A172 (cell line): Measurements from ENCODE around the gene AKT1. TPM values are rescaled to one million over a fixed set of nuclear protein-coding genes. Genes with fewer than 3 reads are reported as not detected.

Experiments used
- DNase-seq: peaks from one replicate; pipeline ENCODE4 v3.0.0-alpha.2; 2015; ENCODE audit warnings: low spot score
- total RNA-seq: library from RNA; depleted of rRNA; stranded (reverse); fragments of >200 nt; shearing (Covaris generic); gene quantifications from 2 replicates; pipeline ENCODE4 v1.2.3, GENCODE V29; 2014

The AKT1 gene
- total RNA-seq, 1 experiment from 2014 or later: 107 TPM

GRCh38 chr14:104772707-104773504 is 22.6 kb downstream of the AKT1 start:
- no peak for DNase-seq

- no peak for DNase-seq
Measured at GRCh38 chr14:104771918-104772706, 23.4 kb downstream of the AKT1 start.

GRCh38 chr14:104771374-104771773 is 24.2 kb downstream of the AKT1 start:
- DNase-seq: no peak

GRCh38 chr14:104770851-104771272 is 24.7 kb downstream of the AKT1 start:
- DNase-seq: no peak

- DNase-seq: no peak
Measured at GRCh38 chr14:104770072-104770579, 25.4 kb downstream of the AKT1 start.

GRCh38 chr14:104769324-104770071 is 26.1 kb downstream of the AKT1 start:
- no peak for DNase-seq

- peak; percentile 61 for DNase-seq
Measured at GRCh38 chr14:104768437-104769323, 26.9 kb downstream of the AKT1 start.

GRCh38 chr14:104767634-104767918 is 28.0 kb downstream of the AKT1 start:
- no peak for DNase-seq

GRCh38 chr14:104766863-104767633 is 28.5 kb downstream of the AKT1 start:
- no peak for DNase-seq

GRCh38 chr14:104766256-104766862 is 29.2 kb downstream of the AKT1 start:
- no peak for DNase-seq

GRCh38 chr14:104765517-104765916 is 30.0 kb downstream of the AKT1 start:
- no peak for DNase-seq

GRCh38 chr14:104758981-104759969 is 36.3 kb downstream of the AKT1 start:
- DNase-seq: no peak

- DNase-seq: no peak
Measured at GRCh38 chr14:104757681-104758392, 37.7 kb downstream of the AKT1 start.

- no peak for DNase-seq
Measured at GRCh38 chr14:104757238-104757585, 38.3 kb downstream of the AKT1 start.

GRCh38 chr14:104756477-104757237 is 38.9 kb downstream of the AKT1 start:
- no peak for DNase-seq

- no peak for DNase-seq
Measured at GRCh38 chr14:104755621-104756020, 39.9 kb downstream of the AKT1 start.

GRCh38 chr14:104754213-104754851 is 41.2 kb downstream of the AKT1 start:
- no peak for DNase-seq
